AG04450 (cell line): Measurements from ENCODE around the gene MOGAT3. TPM values are rescaled to one million over a fixed set of nuclear protein-coding genes. Genes with fewer than 3 reads are reported as not detected.

ENCODE experiments used
- CTCF ChIA-PET: fragments of 300-600, 350-600 bp; formaldehyde crosslinking; extraction: SDS; loops from one replicate; lab custom pipeline; 2022; ENCODE audit warnings: antibody characterized with exemption, inconsistent platforms; lab: Charles Lee
- POLR2A ChIA-PET: fragments of 350-600 bp; formaldehyde crosslinking; extraction: SDS; loops from one replicate; lab custom pipeline; 2021; ENCODE audit warnings: antibody characterized with exemption, inconsistent platforms; lab: Yijun Ruan, JAX
- DNase-seq: peaks from one replicate; pipeline ENCODE4 v3.0.0-alpha.2; 2011; ENCODE audit warnings: low read depth, low spot score
- H3K27ac ChIP-seq: one replicate; pipeline ENCODE4 v1.5.1; 2012; ENCODE audit warnings: low read depth, low read length, control low read depth
- H3K27me3 ChIP-seq: one replicate; pipeline ENCODE4 v1.6.0; 2012; ENCODE audit warnings: low read length; ENCODE audit not compliant: control insufficient read depth, insufficient read depth
- H3K4me3 ChIP-seq: 2 replicates; pipeline ENCODE4 v1.5.1; 2011; ENCODE audit warnings: mild to moderate bottlenecking, low read depth, low read length, control low read depth
- H3K9me3 ChIP-seq: 2 replicates; pipeline ENCODE4 v1.5.1; 2012; ENCODE audit warnings: low read length; ENCODE audit not compliant: control insufficient read depth, insufficient read depth
- polyA plus RNA-seq: library from polyadenylated mRNA; depleted of rRNA; stranded (reverse); fragments of >200 nt; gene quantifications from 2 replicates; pipeline ENCODE4 v1.2.3, GENCODE V29; 2011
- TF ChIP-seq, protein P1 (sequence below): IDR thresholded peaks from 2 replicates; pipeline ENCODE4 v1.5.1; 2011; ENCODE audit warnings: low read depth, low read length, control low read depth, inconsistent platforms

The MOGAT3 gene
- polyA plus RNA-seq, 1 experiment: not detected

DNA sequence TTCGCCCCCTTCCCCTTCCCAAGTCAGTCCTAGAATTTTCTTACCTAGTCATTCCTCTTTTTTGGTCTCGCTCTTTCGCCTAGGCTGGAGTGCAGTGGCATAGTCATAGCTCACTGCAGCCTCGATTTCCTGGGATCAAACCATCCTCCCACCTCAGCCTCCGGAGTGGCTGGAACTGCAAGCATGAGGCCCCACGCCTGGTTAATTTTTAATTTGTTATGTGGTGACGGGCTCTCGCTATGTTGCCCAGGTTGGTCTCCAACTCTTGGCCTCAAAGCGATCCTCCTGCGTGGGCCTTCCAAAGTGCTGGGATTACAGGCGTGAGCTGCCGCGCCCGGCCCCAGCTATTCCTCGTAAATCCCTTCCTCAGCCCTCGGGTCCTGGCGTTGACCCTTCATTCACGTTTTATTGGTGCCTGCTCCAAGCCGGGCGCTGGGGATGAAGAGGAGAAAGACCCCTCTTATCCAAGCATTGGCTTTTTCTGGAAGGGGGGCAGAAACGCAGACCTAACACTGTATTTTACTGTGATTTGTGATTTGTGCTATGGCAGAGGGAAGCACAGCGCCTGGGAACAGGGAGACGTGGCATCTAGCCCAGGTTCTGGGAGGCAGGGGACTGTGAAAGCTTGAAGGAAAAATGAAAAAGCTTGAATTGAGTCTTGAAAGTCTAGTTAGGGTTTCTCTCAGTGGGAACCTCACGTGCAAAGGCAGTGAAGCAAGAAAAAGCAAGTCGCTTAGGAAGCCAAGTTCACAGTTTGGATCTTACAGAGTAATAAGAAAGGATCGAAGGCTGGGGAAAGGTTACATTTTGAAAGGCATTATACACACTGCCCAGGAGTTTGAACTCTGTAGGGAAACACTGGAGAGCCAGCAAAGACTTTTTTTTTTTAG is 17.6 kb upstream of the MOGAT3 start:
- DNase-seq: no peak
- ChIA-PET POLR2A (interaction anchor here (0.6 to 2.5 kb wide), 14 partner anchors 15 to 452 kb away, joined by 3 to 13 read pairs (median 4); partner anchors contain the start of genes IFT22, SERPINE1, TRIM56 and UFSP1), CTCF (interaction anchor here (0.7 to 2.3 kb wide), 15 partner anchors 9 to 328 kb away, joined by 3 to 26 read pairs (median 4); partner anchors contain the start of gene FIS1)
- peak overlapping the region; percentile 92 for H3K4me3 ChIP-seq
- H3K27ac ChIP-seq: no peak overlapping the region
- H3K27me3 ChIP-seq: no peaks in the 10 kb centered on the region
- no peaks in the 10 kb centered on the region; the same call in 1 of the 2 replicates for H3K9me3 ChIP-seq
- TF ChIP-seq, protein P1, sequence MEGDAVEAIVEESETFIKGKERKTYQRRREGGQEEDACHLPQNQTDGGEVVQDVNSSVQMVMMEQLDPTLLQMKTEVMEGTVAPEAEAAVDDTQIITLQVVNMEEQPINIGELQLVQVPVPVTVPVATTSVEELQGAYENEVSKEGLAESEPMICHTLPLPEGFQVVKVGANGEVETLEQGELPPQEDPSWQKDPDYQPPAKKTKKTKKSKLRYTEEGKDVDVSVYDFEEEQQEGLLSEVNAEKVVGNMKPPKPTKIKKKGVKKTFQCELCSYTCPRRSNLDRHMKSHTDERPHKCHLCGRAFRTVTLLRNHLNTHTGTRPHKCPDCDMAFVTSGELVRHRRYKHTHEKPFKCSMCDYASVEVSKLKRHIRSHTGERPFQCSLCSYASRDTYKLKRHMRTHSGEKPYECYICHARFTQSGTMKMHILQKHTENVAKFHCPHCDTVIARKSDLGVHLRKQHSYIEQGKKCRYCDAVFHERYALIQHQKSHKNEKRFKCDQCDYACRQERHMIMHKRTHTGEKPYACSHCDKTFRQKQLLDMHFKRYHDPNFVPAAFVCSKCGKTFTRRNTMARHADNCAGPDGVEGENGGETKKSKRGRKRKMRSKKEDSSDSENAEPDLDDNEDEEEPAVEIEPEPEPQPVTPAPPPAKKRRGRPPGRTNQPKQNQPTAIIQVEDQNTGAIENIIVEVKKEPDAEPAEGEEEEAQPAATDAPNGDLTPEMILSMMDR: no peak

DNA sequence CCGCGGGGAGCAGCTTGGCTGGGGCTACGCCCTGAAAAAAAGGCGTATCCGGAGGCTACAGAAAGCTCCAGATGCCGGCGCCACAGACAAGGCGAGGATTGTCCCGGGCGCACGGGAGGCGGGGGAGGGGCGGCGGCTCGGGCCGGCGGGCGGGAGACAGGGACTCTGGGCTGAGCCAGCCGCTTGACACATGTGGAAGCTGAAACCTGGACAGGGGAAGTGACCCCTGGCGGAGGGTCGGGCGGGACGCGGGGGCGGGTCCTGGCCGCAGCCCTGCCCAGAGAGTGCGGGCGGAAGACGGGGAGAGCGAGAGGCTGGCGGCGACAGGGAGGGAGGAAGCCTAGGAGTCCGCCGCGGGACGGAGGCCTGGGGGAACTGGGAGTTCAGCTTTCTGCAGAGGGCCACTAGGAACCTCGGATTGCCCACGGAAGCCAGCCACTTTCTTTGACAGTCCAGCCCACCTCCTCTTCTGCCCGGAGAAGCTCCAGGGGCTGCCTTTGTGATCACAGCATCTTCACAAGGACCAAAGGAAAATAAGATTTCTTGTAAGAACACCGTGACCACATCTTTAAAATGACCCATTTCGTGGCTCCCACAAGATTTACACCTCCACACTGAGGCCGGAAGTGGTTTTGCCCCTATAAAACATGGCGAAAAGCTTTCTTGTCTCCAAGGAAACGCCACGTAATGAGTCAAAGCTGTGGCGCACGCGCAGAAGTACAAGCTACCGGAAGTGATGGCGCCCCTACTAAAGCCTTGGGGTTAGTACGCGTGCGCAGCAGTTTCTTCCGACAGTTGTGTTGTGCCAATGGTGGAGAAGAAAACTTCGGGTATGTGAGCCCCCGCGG is 16.8 kb upstream of the MOGAT3 start, which contains the start of the genes PLOD3 and ZNHIT1:
Gene PLOD3 (minus strand): TSS at position 194 of the 848 bp plus-strand sequence. CDS start 307 bp downstream, outside the sequence.
Gene ZNHIT1 (plus strand): TSS at position 778 of the 848 bp plus-strand sequence. CDS start 31 bp downstream, at position 809.
- Histone ChIP-seq H3K9me3 (no peaks in the 10 kb centered on the region; the same call in 1 of the 2 replicates), H3K27me3 (no peaks in the 10 kb centered on the region), H3K27ac (peak within 1 kb of the TSS; percentile 96), H3K4me3 (peak within 1 kb of the TSS; percentile 92)
- ChIA-PET POLR2A (interaction anchor here (0.6 to 2.5 kb wide), 16 partner anchors 16 to 453 kb away, joined by 3 to 13 read pairs (median 4); partner anchors contain the start of genes IFT22, SERPINE1, SRRT and TRIM56), CTCF (interaction anchor here (0.7 to 2.3 kb wide), 14 partner anchors 10 to 327 kb away, joined by 3 to 26 read pairs (median 4); partner anchors contain the start of gene FIS1)
- TF ChIP-seq, protein P1: 0 out of 2 replicates have a peak, but pooled peaks have one; percentile 11
- DNase-seq: peak; percentile 95

DNA sequence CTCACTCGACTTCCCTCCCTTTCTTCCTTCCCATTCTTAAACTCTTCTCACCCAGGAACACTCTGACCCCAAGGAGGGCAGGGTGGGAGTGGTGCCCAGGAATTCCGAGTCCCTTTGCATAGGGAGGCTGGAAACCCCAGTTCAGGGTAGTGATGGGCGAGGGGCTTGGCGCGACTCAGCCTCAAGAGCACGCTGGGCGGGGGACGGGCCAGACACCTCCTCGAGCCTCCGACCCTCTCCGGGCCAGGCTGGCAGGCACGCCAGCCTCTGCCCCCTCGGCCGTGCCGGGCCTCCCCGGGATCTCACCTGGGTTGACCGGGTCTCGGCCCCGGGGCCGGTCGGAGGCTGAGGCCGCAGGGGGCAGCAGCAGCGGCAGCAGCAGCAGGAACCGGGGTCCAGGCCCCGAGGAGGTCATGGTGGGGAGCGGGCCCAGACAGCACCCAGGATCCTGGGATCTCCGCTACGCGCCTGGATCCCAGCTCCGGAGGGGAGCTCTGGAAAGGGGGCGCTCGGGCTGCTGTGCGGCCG is 16.1 kb upstream of the MOGAT3 start:
- TF ChIP-seq, protein P1: no peak
- ChIA-PET CTCF (interaction anchor here (0.9 to 2.3 kb wide), 11 partner anchors 24 to 327 kb away, joined by 3 to 26 read pairs (median 4); partner anchors contain the start of gene FIS1), POLR2A (interaction anchor here (0.9 to 2.5 kb wide), 9 partner anchors 16 to 342 kb away, joined by 3 to 13 read pairs (median 4); partner anchors contain the start of genes IFT22, SRRT and TRIM56)
- peak overlapping the region; percentile 92 for H3K4me3 ChIP-seq
- H3K27ac ChIP-seq: peak overlapping the region; percentile 96
- no peak for DNase-seq
- H3K9me3 ChIP-seq: no peaks in the 10 kb centered on the region; the same call in 1 of the 2 replicates
- H3K27me3 ChIP-seq: no peaks in the 10 kb centered on the region

DNA sequence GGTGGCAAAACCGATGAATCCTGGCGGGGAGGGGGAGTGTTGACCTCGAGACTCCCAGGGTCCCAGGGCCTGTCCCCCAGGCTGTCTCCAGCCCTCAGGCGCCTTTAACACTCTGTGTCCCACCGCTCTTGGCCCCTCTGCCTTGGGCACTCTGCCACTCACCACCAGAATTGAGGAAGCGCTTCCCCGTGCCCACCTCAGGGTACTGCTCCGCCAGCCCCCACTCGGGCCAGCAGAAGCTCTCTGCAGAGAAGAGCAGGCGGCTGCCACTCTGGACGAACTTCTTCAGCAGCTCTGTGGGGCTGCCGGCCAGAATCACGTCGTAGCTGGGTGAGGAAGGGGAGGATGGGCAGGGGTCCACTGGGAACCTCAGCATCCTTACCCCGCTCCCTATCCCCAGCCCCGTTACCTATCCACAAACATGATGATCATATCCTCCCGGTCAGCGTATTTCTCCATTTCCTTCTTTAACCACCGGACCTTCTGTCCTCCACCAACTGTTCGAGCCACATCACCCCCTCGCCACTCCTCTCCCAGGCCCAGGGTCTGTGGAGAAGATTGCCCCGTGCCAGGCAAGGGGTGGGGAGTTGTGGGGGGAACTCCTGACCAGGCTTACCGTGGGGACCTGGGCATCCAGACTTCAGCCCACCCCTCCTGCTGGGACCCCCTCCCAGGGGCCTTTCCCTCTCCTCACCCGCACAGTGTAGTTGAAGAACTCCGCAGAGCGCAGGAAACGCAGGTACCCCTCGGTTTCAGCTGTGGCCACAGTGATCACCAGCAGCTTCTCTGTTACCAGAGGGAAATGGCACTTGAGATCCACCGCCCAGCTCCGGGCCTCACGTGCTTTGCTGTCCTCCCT is 15.4 kb upstream of the MOGAT3 start:
- CTCF ChIA-PET: interaction anchor here (1.1 to 2.2 kb wide), 3 partner anchors 24 to 73 kb away, joined by 3 to 26 read pairs (median 7); no protein-coding TSS in a partner anchor
- Histone ChIP-seq H3K9me3 (no peaks in the 10 kb centered on the region; the same call in 1 of the 2 replicates), H3K4me3 (peak overlapping the region; percentile 92), H3K27ac (peak overlapping the region; percentile 2), H3K27me3 (no peaks in the 10 kb centered on the region)
- DNase-seq: no peak
- POLR2A ChIA-PET: interaction anchor here (1.7 to 2.5 kb wide), 2 partner anchors 28 to 72 kb away, joined by 5 to 13 read pairs; no protein-coding TSS in a partner anchor
- TF ChIP-seq, protein P1: no peak
